Measurements from ENCODE around the gene ANKRD18A. TPM values are rescaled to one million over a fixed set of nuclear protein-coding genes. Genes with fewer than 3 reads are reported as not detected.
"Not testable (repeated sequence)": the region's sequence is repeated elsewhere in the genome, so short reads cannot be mapped to it uniquely, and the experiment has no call there.

Gene ANKRD18A
- polyA plus RNA-seq, 1 donor, result 0.51 TPM

- Histone ChIP-seq H3K27ac (ENCODE audit: low read length) (no peak overlapping the region), H3K4me1 (ENCODE audit: control insufficient read depth, insufficient read depth, low read length) (peaks cover 2% of the 10 kb centered on the region), H3K9me3 (ENCODE audit: control insufficient read depth, low read depth, low read length) (peaks cover 12% of the 10 kb centered on the region), H3K36me3 (ENCODE audit: control insufficient read depth, insufficient read depth, low read length) (no peaks in the 10 kb centered on the region), H3K27me3 (ENCODE audit: control insufficient read depth, insufficient read depth, low read length) (peaks cover 31% of the 10 kb centered on the region), H3K4me3 (ENCODE audit: low read length) (no peak overlapping the region)
- DNase-seq, result no peak
- 83% methylated on average over 1 of the region's 2 CpGs for WGBS (ENCODE audit: insufficient coverage, low lambda C conversion rate)
Measured at GRCh38 chr9:38626006-38626405, 5.6 kb upstream of the ANKRD18A start.

- Histone ChIP-seq H3K4me1 (ENCODE audit: control insufficient read depth, insufficient read depth, low read length) (peaks cover 6% of the 10 kb centered on the region), H3K36me3 (ENCODE audit: control insufficient read depth, insufficient read depth, low read length) (no peaks in the 10 kb centered on the region), H3K4me3 (ENCODE audit: low read length) (no peak overlapping the region), H3K27me3 (ENCODE audit: control insufficient read depth, insufficient read depth, low read length) (peaks cover 47% of the 10 kb centered on the region), H3K9me3 (ENCODE audit: control insufficient read depth, low read depth, low read length) (peaks cover 12% of the 10 kb centered on the region), H3K27ac (ENCODE audit: low read length) (no peak overlapping the region)
- no peak for DNase-seq
- no CpG with 5 or more reads among the region's 2 CpGs for WGBS (ENCODE audit: insufficient coverage, low lambda C conversion rate)
Measured at GRCh38 chr9:38622951-38623350, 2.6 kb upstream of the ANKRD18A start.

GRCh38 chr9:38622288-38622674 lies 1.9 kb upstream of the ANKRD18A start:
- H3K36me3 ChIP-seq (ENCODE audit: control insufficient read depth, insufficient read depth, low read length), result no peaks in the 10 kb centered on the region
- no peak overlapping the region for H3K27ac ChIP-seq (ENCODE audit: low read length)
- no CpG with 5 or more reads among the region's 30 CpGs for WGBS (ENCODE audit: insufficient coverage, low lambda C conversion rate)
- H3K9me3 ChIP-seq (ENCODE audit: control insufficient read depth, low read depth, low read length), result peaks cover 12% of the 10 kb centered on the region
- peaks cover 47% of the 10 kb centered on the region for H3K27me3 ChIP-seq (ENCODE audit: control insufficient read depth, insufficient read depth, low read length)
- H3K4me3 ChIP-seq (ENCODE audit: low read length), result peak overlapping the region; percentile 16
- no peak for DNase-seq
- H3K4me1 ChIP-seq (ENCODE audit: control insufficient read depth, insufficient read depth, low read length), result peaks cover 6% of the 10 kb centered on the region

DNA sequence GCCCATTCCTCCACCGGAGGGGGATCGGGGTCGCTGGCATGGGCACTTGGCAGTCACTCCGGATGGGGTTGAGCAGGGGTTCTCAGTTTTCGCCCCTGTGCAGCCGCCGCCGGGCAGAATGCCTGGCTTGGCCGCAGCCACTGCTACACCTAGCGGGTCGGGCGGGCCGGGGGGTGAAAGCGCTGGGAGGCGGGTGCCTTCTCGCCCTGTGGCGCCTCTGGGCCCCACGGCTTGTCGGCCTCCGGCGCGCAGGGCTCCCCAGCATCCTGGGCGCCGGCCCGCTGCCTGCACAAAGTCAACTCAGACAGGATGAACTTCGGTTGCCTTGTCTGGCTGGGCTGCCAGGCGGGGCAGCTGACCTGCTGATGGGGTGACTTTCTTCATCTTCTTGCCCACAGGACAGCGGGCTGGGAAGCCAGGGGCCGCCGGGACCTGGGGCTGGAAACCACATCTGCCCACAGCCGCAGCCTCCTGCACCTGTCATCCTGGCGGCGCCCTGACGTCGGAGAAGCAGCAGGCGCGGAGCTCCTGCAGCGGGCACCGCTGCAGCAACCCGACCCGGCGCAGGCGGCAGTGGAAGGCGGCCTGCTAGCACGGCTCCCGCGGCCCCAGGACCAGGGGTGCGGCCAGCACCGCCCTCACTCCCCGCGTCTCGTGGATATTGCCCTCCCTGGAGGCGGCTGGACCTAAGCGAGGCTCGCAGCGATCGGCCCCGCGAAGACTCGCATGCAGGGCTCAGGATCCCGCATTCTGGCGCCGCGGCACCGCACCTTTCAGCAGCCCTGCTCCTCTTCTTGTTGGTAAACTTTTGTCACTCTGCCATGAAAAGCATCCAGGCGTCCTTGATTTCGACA lies 1.3 kb upstream of the ANKRD18A start:
- Histone ChIP-seq H3K27me3 (ENCODE audit: control insufficient read depth, insufficient read depth, low read length) (peaks cover 50% of the 10 kb centered on the region), H3K9me3 (ENCODE audit: control insufficient read depth, low read depth, low read length) (peaks cover 12% of the 10 kb centered on the region), H3K27ac (ENCODE audit: low read length) (no peak overlapping the region), H3K4me1 (ENCODE audit: control insufficient read depth, insufficient read depth, low read length) (peaks cover 6% of the 10 kb centered on the region), H3K36me3 (ENCODE audit: control insufficient read depth, insufficient read depth, low read length) (no peaks in the 10 kb centered on the region), H3K4me3 (ENCODE audit: low read length) (peak overlapping the region; percentile 59)
- peak in 1 of 2 donors; percentile 50 for DNase-seq
- WGBS (ENCODE audit: insufficient coverage, low lambda C conversion rate), result no CpG with 5 or more reads among the region's 67 CpGs

DNA sequence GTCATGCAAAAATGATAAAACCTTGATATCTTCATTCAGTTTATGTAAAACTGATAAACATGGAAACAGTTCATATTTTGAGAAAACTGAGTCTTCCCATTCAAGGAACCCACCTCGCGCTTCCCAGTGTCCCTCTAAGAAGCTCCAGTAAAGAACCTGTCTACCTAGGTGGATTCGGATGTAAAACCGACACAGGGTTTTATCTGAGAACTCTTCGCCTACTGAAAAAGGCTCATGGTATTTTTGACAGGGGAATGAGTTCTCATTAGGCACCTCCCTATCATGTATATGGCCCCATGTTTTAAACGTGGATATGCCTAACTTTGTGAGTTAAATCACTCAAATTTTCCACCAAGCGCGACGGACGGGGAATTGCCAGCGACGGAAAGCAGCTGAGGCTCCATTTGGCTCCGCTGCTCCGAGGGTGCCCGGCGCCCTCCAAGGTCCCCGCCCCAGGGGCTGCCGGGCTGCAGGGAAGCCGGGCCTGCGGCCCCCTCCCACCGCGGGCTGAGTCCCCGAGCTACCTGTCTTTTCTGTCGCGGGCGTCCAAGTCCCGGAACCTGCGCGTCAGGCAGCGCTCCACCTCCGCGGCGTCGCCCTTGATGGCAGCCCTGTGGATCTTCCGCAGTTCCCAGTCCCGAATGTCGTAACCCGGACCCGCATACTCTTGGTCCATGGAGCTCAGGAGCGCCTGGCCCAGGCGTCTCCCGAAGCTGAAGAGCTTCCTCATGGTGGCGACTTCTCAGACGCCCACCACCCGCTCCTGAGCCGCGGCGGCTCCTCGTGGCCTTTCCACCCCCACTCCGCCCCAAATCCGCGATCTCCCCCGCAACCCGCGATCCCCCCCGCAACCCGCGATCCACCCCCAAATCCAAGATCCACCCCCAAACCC lies 594 bp downstream of the ANKRD18A start:
- H3K27ac ChIP-seq (ENCODE audit: low read length), result no peak overlapping the region
- WGBS (ENCODE audit: insufficient coverage, low lambda C conversion rate), result no CpG with 5 or more reads among the region's 58 CpGs

DNA sequence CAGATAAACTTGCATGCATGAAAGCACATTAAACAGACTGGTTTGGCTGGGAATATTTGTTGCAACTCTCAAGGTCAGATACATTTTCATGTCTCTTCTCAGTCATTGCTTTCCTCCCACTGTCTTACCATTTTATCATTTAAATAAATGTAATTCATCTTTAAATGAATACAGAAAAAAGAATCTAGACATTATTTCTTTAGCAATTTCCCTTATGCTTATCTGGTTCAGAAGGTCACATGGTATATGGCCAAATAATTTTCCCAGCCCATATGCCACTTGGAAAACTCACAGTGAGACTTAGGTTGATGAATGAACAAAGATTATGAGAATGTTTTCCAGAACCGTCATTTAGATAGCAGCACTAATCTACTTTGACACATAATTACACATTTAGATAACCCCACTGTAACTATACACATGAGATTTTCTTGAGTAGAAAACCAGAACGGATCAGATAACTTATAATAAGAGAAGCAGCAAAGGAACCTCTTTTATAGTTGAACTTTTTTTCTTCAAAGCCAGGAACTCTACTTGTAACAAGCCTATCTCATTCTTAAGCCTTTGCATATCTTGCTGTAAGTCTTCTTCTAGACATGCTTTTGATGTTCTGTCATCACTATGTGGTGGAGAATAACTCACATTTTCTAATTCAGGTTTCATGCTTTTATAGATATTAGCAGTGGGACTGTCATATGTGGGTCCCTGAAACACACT lies 22.2 kb downstream of the ANKRD18A start:
- not testable (repeated sequence) for H3K4me3 ChIP-seq (ENCODE audit: low read length); H3K27ac ChIP-seq (ENCODE audit: low read length); H3K27me3 ChIP-seq (ENCODE audit: control insufficient read depth, insufficient read depth, low read length); H3K4me1 ChIP-seq (ENCODE audit: control insufficient read depth, insufficient read depth, low read length); DNase-seq; H3K36me3 ChIP-seq (ENCODE audit: control insufficient read depth, insufficient read depth, low read length); H3K9me3 ChIP-seq (ENCODE audit: control insufficient read depth, low read depth, low read length)
- WGBS (ENCODE audit: insufficient coverage, low lambda C conversion rate), result no CpG with 5 or more reads among the region's 2 CpGs

More for the DNA sequence above, 594 bp downstream of the ANKRD18A start:
- H3K4me1 ChIP-seq (ENCODE audit: control insufficient read depth, insufficient read depth, low read length), result peaks cover 6% of the 10 kb centered on the region
- peak in 1 of 2 donors; percentile 34 for DNase-seq
- H3K9me3 ChIP-seq (ENCODE audit: control insufficient read depth, low read depth, low read length), result peaks cover 9% of the 10 kb centered on the region
- H3K4me3 ChIP-seq (ENCODE audit: low read length), result peak overlapping the region; percentile 59
- peaks cover 55% of the 10 kb centered on the region for H3K27me3 ChIP-seq (ENCODE audit: control insufficient read depth, insufficient read depth, low read length)
- no peaks in the 10 kb centered on the region for H3K36me3 ChIP-seq (ENCODE audit: control insufficient read depth, insufficient read depth, low read length)

GRCh38 chr9:38595117-38595516 lies 25.3 kb downstream of the ANKRD18A start:
- not testable (repeated sequence) for H3K4me1 ChIP-seq (ENCODE audit: control insufficient read depth, insufficient read depth, low read length); H3K9me3 ChIP-seq (ENCODE audit: control insufficient read depth, low read depth, low read length); H3K36me3 ChIP-seq (ENCODE audit: control insufficient read depth, insufficient read depth, low read length); DNase-seq; H3K27me3 ChIP-seq (ENCODE audit: control insufficient read depth, insufficient read depth, low read length); H3K4me3 ChIP-seq (ENCODE audit: low read length); H3K27ac ChIP-seq (ENCODE audit: low read length)
- WGBS (ENCODE audit: insufficient coverage, low lambda C conversion rate), result no CpG with 5 or more reads among the region's 3 CpGs

- WGBS (ENCODE audit: insufficient coverage, low lambda C conversion rate), result no CpG with 5 or more reads among the region's 9 CpGs
- not testable (repeated sequence) for H3K4me1 ChIP-seq (ENCODE audit: control insufficient read depth, insufficient read depth, low read length); H3K36me3 ChIP-seq (ENCODE audit: control insufficient read depth, insufficient read depth, low read length); DNase-seq; H3K9me3 ChIP-seq (ENCODE audit: control insufficient read depth, low read depth, low read length); H3K27me3 ChIP-seq (ENCODE audit: control insufficient read depth, insufficient read depth, low read length); H3K27ac ChIP-seq (ENCODE audit: low read length); H3K4me3 ChIP-seq (ENCODE audit: low read length)
Measured at GRCh38 chr9:38591346-38592063, 28.9 kb downstream of the ANKRD18A start.

- DNase-seq; H3K27ac ChIP-seq (ENCODE audit: low read length); H3K4me1 ChIP-seq (ENCODE audit: control insufficient read depth, insufficient read depth, low read length); H3K27me3 ChIP-seq (ENCODE audit: control insufficient read depth, insufficient read depth, low read length); H3K4me3 ChIP-seq (ENCODE audit: low read length); H3K36me3 ChIP-seq (ENCODE audit: control insufficient read depth, insufficient read depth, low read length); H3K9me3 ChIP-seq (ENCODE audit: control insufficient read depth, low read depth, low read length): not testable (repeated sequence)
- no CpG with 5 or more reads among the region's 3 CpGs for WGBS (ENCODE audit: insufficient coverage, low lambda C conversion rate)
Measured at GRCh38 chr9:38583765-38584164, 36.6 kb downstream of the ANKRD18A start.
